Astrocyte (in vitro differentiated cells and primary cell): Measurements from ENCODE around the gene VWA2.

ENCODE experiments used
- CTCF ChIP-seq: IDR thresholded peaks from 2 replicates; pipeline ENCODE4 v1.5.1; 2011; ENCODE audit warnings: low read depth, mild to moderate bottlenecking, inconsistent platforms, low read length, moderate library complexity; ENCODE audit not compliant: insufficient read depth
- EZH2 ChIP-seq: IDR thresholded peaks from 2 replicates; pipeline ENCODE4 v1.6.1; 2012; ENCODE audit warnings: mild to moderate bottlenecking, low read length, inconsistent platforms; ENCODE audit not compliant: insufficient read depth

DNA sequence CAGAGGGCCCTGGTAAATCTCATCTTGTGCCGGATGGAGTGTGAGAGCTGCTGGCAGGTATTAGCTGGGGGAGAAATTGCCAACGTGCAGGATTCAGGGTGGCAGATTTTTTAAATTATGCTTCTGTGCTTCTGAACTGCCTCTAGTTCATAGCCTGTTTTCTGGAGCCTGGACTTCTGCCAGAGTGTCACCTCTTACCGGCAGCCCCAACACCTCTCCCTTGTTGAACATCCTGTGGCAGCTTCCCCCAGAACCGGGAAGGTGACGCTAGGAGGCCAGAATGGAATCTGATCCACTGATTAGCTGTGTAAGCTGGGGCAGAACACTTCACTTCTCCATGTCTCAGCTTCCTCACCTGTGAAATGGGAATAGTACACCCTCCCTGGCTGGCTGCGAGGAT lies 5.1 kb downstream of the VWA2 start:
- TF ChIP-seq CTCF (no peak), EZH2 (no peak)
